NCI-H748 (cell line): Measurements from ENCODE around the gene UPK3BL2.
"Not testable (repeated sequence)": the region's sequence is repeated elsewhere in the genome, so short reads cannot be mapped to it uniquely, and the experiment has no call there.

Source experiments
- DNase-seq: peaks from one replicate; lab custom pipeline; 2025; ENCODE audit not compliant: unreplicated experiment; lab: John Stamatoyannopoulos, UW

The UPK3BL2 gene

GRCh38 chr7:102543596-102543995 lies at the start of gene UPK3BL2:
TSS of gene UPK3BL2 (minus strand) at chr7:102543696. CDS start at chr7:102543636, 60 bp downstream.
- DNase-seq = not testable (repeated sequence)

- DNase-seq = not testable (repeated sequence)
Measured at GRCh38 chr7:102592477-102593019, 49.1 kb upstream of the UPK3BL2 start.

- DNase-seq = not testable (repeated sequence)
Measured at GRCh38 chr7:102589857-102590256, 46.4 kb upstream of the UPK3BL2 start.

- not testable (repeated sequence) for DNase-seq
Measured at GRCh38 chr7:102583495-102583894, 40.0 kb upstream of the UPK3BL2 start.

- DNase-seq = not testable (repeated sequence)
Measured at GRCh38 chr7:102581722-102582121, 38.2 kb upstream of the UPK3BL2 start.

- not testable (repeated sequence) for DNase-seq
Measured at GRCh38 chr7:102578486-102578885, 35.0 kb upstream of the UPK3BL2 start.

GRCh38 chr7:102577315-102578240 lies 34.1 kb upstream of the UPK3BL2 start:
- not testable (repeated sequence) for DNase-seq

GRCh38 chr7:102576363-102576762 lies 32.9 kb upstream of the UPK3BL2 start:
- DNase-seq = not testable (repeated sequence)

GRCh38 chr7:102574607-102575006 lies 31.1 kb upstream of the UPK3BL2 start:
- DNase-seq = not testable (repeated sequence)

- DNase-seq = not testable (repeated sequence)
Measured at GRCh38 chr7:102572261-102573239, 29.1 kb upstream of the UPK3BL2 start, which contains the start of gene POLR2J3. TSS of gene POLR2J3 (minus strand) at chr7:102572583. CDS start at chr7:102572521, 62 bp downstream.

- not testable (repeated sequence) for DNase-seq
Measured at GRCh38 chr7:102568620-102569019, 25.1 kb upstream of the UPK3BL2 start.

GRCh38 chr7:102550808-102551422 lies 7.4 kb upstream of the UPK3BL2 start, which contains the start of gene SPDYE2:
TSS of gene SPDYE2 (plus strand) at chr7:102551226. CDS start at chr7:102553256, 2,030 bp downstream.
- DNase-seq = not testable (repeated sequence)

- DNase-seq = not testable (repeated sequence)
Measured at GRCh38 chr7:102546353-102546752, 2.9 kb upstream of the UPK3BL2 start.

- DNase-seq = not testable (repeated sequence)
Measured at GRCh38 chr7:102545288-102545687, 1.8 kb upstream of the UPK3BL2 start.

GRCh38 chr7:102544372-102544771 lies 876 bp upstream of the UPK3BL2 start:
- not testable (repeated sequence) for DNase-seq

GRCh38 chr7:102542771-102543170 lies 725 bp downstream of the UPK3BL2 start:
- DNase-seq = not testable (repeated sequence)

- DNase-seq = not testable (repeated sequence)
Measured at GRCh38 chr7:102542083-102542482, 1.4 kb downstream of the UPK3BL2 start.

GRCh38 chr7:102540604-102541003 lies 2.9 kb downstream of the UPK3BL2 start:
- DNase-seq = not testable (repeated sequence)

GRCh38 chr7:102535062-102535615 lies 8.4 kb downstream of the UPK3BL2 start:
- DNase-seq = not testable (repeated sequence)

- DNase-seq = not testable (repeated sequence)
Measured at GRCh38 chr7:102532127-102532526, 11.4 kb downstream of the UPK3BL2 start.
